ENCODE measurements around the gene RBM44.
"Not testable (repeated sequence)": the region's sequence is repeated elsewhere in the genome, so short reads cannot be mapped to it uniquely, and the experiment has no call there.

Gene RBM44

DNA sequence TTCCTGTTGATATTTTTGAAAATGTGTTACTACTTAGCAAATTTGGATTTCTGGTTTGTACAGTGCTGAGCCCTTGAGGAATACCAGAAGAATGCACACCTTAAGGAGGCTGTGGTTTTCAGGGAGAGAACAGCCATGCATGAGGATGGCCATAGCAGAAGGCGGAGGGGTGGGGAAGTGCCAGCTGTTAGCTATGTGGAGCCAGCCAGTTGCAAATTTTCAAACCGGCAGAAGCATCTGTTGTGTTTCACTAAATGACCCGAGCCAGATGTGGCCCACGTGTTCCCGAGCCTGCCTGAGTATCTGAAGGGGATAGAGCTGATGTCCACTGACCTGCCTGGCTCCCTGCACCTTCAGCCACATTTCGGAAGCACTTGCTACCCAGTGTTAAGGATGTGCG is 16.4 kb upstream of the RBM44 start:
- DNase-seq (ENCODE audit: low read depth in 2 of 2): no peak

DNA sequence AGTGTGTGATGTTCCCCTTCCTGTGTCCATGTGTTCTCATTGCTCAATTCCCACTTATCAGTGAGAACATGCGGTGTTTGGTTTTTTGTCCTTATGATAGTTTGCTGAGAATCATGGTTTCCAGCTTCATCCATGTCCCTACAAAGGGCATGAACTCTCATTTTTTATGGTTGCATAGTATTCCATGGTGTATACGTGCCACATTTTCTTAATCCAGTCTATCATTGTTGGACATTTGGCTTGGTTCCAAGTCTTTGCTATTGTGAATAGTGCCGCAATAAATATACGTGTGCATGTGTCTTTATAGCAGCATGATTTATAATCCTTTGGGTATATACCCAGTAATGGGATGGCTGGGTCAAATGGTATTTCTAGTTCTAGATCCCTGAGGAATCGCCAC is 14.9 kb upstream of the RBM44 start:
- DNase-seq (ENCODE audit: low read depth in 2 of 2): not testable (repeated sequence)

DNA sequence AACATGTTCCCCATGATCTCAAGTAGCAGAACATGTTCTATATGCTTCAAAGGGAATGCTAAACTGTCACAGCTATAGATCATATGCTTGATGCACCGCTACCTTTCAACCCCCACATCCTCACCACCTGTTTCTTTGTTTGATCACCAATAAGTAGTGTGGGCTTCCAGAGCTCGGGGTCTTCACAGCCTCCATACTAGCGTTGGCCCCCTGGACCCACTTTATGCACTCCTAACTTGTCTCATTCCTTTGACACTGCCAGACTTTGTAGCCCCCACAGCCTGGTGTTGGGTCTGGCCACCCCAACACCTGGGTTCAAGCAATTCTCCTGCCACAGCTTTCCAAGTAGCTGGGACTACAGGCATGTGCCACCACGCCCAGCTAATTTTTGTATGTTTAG is 11.6 kb upstream of the RBM44 start:
- no peak for DNase-seq (ENCODE audit: low read depth in 2 of 2)

DNA sequence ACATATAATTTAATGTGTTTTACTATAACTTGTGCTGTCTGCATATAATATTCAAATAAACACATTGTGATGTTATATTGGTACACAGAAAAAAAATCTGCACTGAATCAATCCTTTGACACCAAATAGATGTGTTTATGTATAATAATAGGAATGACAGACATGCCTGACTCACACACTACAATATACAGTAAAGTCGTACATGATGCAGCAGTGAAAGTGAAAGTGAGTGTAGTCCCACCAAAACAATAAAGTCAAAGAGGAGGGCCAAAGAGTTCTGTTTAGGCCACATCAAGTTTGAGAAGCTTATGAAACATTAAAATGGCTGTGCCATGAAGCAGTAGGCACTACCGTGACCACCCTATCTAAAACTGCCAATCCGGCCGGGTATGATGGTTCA is 8.2 kb upstream of the RBM44 start:
- DNase-seq (ENCODE audit: low read depth in 2 of 2): no peak

DNA sequence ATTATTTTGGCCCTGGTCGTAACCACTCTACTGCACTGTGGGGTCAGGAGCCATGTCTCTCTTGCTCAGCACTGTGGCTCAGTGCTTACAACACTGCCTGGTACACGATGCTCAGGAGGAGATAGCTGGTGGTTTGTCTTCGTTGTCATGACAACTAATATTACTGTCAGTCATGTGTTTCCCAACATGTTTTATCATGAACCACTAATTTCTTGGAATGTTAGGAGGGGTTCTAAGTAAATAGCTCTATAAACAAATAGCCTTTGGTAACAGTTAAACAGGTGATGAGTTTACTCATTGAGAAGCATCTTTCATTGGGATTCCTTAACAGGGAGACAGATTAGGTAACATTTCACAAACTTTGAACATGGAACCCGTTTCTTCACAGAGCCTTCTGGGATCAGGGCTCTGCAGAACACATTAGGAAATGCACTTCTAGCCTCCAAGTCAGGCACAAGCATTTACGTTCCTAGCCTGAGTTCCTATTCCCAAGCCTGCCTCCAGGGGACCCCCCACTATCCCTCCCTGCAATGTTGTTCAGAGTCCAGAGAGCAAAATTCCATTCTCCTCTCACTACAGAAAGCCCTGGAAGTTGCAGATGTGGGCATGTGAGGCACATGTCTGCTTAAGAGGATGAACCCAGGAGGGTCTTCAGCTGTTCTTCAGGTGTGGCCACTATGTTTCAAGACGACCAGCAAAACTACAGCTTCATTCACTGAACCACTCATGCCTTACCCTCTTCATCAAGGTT is 6.4 kb upstream of the RBM44 start:
- DNase-seq (ENCODE audit: low read depth in 2 of 2): no peak

DNA sequence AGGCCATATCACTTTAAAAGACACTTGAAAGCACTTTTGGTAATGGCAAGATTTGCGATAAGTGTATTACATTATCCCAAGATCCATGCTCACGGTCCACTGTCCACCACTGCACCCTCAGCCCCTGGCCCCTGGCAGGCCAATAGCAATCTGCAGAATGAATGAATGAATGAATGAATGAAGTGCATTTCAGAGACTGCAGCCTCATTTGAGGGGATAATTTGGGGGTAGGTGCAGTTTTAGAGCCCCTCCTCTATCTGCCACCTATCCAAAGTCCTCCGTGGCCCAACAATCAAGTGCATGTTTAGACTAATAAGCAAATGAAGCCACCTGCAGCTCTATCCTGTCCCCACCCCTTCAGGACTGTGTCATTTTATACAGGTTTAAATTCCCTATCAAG is 1.3 kb upstream of the RBM44 start:
- no peak for DNase-seq (ENCODE audit: low read depth in 2 of 2)

DNA sequence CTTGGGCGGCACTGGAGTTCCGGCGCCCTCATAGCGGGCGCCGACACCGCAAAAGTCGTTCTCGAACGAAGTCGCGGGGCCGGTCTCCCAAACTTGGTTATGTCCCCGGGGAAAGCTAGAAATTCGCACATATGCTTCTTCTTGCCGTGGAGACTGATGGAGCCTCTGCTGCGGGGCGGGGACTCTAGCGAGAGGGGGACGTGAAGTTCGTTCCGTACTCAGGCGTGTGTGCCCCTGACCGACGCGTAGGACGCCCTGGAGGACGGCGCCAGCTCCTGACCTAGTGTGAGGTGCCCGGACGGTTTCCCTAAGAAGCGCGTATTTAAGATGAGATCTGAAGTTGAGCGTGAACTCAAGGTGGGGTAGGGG is 465 bp downstream of the RBM44 start:
- DNase-seq (ENCODE audit: low read depth in 2 of 2): no peak

DNA sequence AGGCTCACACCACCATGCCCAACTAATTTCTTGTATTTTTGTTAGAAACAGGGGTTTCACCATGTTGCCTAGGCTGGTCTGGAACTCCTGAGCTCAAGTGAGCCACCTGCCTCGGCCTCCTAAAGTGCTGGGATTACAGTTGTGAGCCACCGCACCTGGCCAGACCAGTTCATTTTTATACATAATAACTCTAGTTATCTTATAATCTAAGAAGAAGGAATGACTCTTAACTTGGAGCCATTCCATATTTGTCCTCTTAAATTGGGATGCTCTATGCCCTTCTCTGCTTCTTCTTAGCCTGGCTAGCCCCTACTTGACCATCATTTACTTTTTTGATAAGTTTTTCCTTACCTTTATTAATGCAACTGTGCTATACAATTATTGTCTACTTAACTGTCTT is 2.9 kb downstream of the RBM44 start:
- no peak for DNase-seq (ENCODE audit: low read depth in 2 of 2)

DNA sequence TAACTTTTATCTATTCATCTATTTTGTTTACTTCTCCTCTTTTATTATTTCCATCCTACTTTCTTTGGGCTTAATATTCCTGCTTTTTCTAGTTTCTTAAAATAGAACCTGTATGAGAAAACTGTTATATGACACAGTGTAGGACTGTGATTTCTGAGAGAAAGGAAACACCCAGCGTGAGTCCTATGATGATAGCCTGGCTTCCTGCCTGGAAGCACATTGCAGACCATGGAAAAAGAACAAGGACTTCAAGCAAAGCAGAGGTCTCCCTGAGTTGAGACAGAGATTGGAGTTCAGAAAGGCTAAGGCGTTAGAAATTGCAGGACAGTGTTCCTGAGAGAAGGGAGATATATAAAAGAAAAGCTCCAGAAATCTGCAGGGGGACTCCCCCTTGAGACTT is 7.8 kb downstream of the RBM44 start:
- no peak for DNase-seq (ENCODE audit: low read depth in 2 of 2)

DNA sequence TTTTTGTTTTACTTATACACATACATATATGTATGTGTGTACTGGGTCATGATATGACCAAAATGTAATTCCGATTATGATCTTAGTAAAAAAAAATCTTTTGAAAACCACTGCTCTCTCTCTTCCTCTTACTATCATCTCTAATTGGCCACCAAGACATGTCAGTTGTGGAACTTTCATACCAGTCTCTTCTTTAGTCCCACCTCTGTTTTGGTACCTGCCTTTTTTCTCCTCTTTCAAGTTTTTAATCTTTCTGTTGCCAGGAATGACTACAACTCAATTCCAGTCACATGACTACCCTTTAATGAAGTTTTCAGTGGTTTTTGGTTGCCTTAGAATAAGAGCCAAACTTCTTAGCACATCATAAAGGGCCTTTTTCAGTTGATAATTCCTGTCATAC is 17.1 kb downstream of the RBM44 start:
- no peak for DNase-seq (ENCODE audit: low read depth in 2 of 2)

DNA sequence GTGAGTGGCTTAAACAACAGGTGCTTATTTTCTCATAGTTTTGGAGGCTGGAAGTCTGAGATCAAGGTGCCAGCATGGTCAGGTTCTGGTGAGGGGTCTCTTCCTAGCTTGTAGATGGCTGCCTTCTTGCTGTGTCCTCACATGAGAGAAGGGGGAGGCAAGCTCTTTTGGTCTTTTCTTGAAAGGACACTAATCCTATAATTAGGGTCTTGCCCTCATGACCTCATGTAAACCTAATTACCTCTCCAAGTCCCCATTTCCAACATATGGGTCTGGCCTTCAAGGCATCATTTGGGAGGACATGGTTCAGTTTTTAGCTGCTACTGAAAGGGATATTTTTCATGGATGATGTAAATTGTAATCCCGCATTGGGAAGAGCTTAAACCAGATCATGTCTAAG is 18.0 kb downstream of the RBM44 start:
- DNase-seq (ENCODE audit: low read depth in 2 of 2): no peak

DNA sequence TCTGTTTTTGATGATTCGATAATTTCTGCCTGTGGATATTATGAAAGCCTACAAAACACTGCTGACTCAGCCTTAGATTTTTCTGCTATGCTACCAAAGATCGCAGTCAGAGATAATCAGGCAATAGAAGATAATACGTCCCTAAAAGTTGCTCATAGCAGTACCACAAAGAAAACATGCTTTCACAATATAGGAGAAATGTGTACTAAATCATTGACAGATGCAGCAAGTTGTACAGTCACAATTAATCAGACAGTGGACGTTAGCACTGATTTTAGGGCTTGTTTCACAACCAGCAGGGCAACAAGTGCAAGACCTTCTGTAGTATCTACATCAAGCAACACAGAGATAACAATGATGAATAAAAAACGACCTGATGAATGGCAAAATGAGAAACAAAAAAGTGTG is 19.5 kb downstream of the RBM44 start:
- DNase-seq (ENCODE audit: low read depth in 2 of 2): no peak

DNA sequence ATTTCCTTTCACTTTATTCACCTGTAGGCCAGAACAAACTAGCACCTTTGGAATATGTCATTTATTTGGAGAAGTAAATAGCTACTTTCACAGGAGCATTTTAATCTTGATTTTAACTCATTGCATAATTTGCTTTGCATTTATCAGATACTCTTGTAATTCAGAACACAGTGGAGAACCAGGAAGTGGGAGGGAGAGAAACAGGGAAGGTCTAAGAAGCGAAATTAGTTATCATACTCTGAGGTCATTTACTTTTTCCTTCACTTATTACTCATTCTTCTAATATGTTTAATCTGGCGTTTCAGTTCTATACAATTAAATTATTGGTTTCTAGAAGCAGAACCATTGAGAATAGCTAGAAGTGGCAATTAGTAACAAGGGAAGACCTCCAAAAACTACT is 20.7 kb downstream of the RBM44 start:
- no peak for DNase-seq (ENCODE audit: low read depth in 2 of 2)

DNA sequence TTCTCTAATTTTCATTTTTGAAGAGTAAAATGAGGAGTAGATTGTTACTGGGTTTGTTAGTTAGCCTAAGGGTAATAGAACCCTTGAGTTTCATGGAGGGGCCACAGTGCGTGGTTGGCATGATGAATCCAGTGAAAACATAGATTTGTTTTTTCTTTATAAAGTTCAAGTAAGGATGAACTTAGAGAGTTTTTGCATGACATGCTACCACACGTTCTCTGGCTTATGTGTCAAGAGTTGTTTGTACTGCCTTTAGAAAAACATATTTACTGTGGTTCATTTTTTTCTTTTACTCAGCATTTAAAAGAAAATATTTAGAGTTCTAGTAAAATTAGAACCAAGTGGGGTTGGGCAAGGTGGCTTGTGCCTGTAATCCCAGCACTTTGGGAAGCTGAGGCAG is 21.8 kb downstream of the RBM44 start:
- no peak for DNase-seq (ENCODE audit: low read depth in 2 of 2)

DNA sequence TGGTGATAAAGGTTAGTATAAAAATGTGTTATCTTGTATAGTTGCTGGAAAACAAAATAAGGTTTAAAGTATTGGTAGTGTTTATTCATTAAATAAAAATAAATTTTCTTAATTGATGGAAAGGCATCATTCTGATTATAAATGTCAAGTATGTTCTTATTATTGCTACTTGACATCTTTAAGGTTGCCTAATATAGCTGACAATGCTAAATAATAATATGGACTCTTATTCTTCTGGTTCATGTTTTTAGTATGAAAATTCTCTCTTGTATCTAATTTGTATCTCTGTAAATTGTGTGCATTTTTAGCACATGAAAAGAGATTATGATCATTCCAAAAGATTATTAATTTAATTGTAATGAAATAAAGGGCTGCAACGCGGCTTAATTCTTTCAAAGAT is 25.0 kb downstream of the RBM44 start:
- no peak for DNase-seq (ENCODE audit: low read depth in 2 of 2)

DNA sequence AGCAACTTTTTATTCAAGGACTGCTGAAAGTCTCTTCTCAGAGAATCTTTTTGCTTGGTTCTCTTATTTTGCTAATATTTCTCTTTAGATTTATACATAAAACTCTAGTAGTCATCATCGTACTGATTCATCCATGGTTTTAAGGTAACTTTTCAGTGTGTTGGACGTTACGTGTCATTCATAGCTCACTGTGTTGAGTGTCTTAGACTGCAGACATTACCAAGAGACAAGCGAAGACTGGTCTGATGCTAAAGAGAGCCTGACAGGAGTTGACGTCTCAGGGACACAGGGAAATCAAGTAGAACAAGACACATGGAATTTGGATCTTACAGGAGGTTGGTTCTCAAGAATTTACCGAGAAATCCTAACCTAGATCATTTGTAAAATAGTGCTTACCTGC is 25.5 kb downstream of the RBM44 start:
- DNase-seq (ENCODE audit: low read depth in 2 of 2): no peak

DNA sequence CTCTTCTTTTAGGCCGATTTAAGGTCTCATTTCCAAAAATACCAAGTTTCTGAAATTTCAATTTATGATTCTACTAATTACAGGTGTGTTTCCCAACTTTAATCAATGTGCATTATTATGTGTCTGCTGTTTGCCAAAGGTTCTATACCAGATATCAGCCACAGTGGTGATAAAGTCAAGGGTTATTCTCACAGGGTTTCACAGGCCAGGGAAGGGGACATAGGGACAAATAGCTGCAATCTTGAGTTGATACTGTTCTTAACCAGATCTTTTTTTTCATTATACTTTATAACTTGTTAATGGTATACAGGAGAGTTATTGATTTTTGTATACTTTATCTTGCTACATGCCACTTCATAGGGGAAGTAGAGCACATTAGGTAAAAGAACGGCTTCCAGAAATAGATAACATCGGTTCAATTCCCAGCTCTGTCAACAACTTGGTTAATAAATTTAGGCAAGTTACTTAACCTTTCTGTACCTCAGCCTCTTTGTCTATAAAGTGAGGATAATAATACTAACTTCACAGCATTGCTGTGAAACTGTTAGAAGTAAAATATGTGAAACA is 28.9 kb downstream of the RBM44 start:
- no peak for DNase-seq (ENCODE audit: low read depth in 2 of 2)

DNA sequence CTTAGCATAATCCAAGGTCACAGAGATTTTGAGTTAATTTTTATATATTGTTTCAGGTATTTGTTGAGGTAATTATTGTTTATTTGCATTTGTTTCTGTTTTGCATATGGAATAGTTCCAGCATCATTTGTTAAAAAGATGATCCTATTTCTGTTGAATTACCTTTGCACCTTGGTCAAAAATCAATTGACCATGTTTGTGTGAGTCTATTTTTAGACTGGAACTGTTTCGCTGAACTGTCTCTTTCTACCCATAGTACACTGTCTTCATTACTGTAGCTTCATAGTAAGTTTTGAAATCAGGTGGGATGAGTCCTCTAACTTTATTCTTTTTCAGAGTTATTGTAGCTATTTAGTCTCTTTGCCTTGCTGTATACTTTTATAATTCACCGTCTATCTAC is 31.9 kb downstream of the RBM44 start:
- DNase-seq (ENCODE audit: low read depth in 2 of 2): no peak

DNA sequence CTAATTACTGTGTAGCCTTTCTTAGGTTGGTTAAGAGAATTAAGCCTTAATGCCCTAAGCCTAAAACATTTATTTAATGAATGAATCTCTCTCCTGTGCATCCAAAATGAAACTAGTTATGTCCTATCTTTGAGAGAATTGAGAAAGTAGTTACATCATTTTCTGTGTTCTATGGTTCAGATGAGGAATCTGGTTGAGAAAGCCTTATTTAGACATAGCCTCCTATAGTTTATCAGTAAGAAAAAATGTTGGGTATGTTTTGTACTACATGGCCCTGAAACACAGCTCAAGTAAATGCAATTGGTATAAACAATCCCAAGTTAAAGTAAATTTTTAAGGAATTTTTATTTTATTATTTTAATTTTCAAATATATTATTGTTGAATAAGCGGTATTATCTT is 35.0 kb downstream of the RBM44 start:
- no peak for DNase-seq (ENCODE audit: low read depth in 2 of 2)

DNA sequence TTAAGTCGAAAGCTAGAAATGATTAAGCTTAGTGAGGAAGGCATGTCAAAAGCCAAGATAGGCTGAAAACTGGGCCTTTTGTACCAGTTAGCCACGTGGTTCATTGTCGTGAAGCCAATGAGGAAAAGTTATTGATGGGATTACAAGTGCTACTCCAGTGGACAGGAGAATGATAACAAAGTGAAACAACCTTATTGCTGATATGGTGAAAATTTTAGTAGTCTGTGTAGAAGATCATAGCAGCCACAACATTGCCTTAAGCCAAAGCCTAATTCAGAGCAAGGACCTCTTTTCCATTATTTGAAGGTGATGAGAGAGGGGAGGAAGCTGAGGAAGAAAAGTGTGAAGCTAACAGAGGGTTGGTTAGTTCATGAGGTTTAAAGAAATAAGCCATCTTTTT is 36.8 kb downstream of the RBM44 start:
- no peak for DNase-seq (ENCODE audit: low read depth in 2 of 2)

DNA sequence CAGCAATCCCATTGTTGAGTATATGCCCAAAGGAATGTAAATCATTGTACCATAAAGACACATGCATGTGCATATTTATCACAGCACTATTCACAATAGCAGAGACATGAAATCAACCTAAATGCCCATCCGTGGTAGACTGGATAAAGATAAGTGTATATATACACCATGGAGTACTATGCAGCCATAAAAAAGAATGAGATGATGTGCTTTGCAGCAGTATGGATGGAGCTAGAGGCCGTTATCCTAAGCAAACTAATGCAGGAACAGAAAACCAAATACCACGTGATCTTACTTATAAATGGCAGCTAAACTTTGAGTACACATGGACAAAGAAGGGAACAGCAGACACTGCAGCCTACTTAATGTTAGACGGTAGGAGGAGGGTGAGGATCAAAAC is 42.5 kb downstream of the RBM44 start:
- no peak for DNase-seq (ENCODE audit: low read depth in 2 of 2)

DNA sequence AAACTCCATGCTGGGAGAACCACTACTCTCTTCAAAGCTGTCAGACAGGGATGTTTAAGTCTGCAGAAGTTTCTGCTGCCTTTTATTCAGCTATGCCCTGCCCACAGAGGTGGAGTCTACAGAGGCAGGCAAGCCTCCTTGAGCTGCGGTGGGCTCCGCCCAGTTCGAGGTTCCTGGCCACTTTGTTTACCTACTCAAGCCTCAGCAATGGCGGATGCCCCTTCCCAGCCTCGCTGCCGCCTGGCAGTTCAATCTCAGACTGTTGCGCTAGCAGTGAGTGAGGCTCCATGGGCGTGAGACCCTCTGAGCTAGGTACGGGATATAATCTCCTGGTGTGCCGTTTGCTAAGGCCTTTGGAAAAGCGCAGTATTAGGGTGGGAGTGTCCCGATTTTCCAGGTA is 50.4 kb downstream of the RBM44 start:
- DNase-seq (ENCODE audit: low read depth in 2 of 2): not testable (repeated sequence)

DNA sequence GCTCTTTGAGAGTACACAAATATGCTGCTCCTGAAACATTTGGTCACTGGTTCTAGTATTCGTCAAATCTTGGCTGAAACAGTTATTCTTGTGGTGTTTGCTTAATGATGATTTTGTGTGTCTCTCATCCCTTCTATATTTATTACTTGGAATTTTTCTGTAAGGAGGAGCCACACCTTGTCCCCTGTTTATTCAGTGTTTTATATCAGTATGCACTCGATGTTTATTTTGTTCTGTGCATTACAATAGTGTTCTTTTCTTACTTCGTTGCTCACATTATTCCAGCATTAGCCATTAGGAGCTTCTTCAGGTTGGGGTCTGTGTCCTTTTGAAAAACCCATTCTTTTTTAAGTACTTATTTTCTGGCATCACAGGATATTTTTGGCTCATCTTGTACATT is 55.7 kb downstream of the RBM44 start:
- DNase-seq (ENCODE audit: low read depth in 2 of 2): no peak

DNA sequence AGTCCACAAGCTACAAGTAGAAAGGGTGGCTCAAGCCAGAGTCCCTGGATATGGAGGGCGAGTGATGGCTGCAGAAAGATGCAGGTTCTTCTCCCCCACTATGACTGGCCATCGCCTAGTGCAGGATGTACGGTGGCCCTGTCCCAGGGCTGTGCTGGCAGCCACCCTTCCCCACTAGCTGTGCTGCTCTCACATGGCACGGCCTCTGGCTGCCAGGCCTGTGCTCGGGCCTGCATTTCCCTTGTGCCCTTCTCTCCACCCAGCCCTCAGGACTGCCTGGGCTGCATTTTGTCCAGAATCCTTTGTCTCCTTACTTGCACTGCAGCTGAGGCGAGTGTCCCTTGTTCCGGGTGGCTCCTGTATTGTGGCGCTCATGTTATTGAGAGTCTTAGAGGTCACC is 59.2 kb downstream of the RBM44 start:
- DNase-seq (ENCODE audit: low read depth in 2 of 2): no peak
